ENCODE results near the gene TRAF5.

Gene TRAF5

DNA sequence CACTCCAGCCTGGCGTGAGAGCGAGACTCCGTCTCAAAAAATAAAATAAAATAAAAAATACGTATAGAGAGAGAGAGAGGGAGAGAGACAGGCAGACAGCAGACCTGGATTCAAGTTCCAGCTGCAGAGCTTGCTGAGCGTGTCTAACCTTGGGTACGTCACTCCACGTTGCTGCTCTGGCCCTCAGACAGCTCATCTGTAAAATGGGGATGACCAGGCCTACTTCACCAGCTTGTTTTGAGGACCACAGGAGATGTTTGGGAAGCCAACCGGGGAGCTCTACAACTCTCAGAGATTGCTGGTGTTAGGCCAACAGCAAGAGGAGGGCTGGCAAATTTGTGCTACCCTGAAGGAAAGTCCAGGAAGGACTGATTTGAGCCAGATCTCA, 499 bp upstream of the TRAF5 start:
- in situ Hi-C loops (cut with MboI; ENCODE audit: low sequenced_read_pairs): loop anchor here (10.0 kb wide), 1 partner anchor 329 kb away; no protein-coding TSS in a partner anchor

DNA sequence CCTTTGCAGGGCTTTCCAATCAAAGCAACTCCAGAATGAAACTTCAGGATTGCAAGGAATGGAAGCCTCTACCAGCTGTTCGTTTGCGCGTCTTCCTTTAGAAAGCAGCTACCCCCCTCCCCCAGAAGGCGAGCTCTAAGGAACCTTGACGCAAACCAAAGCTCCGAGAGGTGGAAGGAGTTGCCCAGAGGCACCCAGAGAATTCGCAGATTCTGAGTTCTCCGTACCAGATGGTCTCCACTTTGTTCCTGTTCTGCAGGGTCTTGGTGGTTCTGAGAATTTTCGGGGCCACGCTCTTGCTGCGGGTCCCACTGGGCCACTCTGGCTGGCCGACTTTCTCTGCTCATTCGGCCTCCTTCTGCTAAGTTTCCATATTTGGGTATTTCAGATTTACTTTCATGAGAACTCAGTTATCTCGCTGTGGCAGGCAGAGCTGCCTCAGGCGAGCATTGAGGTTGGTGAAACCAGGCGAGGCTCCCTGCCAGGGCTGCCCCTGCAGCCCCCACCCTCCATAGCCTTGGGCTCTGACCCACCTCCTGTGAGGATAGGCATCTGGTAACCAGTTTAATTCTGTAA, 801 bp downstream of the TRAF5 start:
- in situ Hi-C loops (cut with MboI; ENCODE audit: low sequenced_read_pairs): loop anchor here (10.0 kb wide), 1 partner anchor 327 kb away; no protein-coding TSS in a partner anchor

DNA sequence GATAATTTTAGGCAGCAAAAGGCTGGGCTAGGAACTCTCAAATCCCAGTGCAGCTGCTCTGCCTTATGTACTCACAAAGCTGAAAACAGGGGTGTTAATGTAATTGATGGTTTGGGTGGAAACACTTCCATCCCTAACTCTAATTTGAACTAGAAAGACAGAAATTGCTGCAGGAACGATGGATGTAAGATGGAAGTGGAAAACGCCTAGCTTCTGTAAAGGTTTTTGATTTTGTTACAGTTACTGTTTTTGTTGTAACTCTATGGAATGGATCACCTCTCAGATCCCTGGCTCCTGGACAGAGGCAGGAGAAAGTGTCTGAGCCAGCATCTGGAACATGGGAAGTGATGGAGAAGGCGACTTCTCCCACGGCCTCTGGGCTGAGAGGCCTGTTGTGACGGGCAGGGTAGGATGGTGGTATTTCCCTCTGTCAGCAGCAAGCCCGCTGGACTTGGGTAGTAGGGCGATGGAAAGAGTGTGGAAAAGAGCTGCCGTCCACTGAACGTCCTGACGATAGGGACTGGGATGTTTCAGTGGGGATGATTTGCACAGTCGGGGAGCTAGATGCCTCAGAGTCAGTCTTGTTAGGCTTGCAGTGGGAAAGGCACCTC, 1.6 kb downstream of the TRAF5 start:
- in situ Hi-C loops (cut with MboI; ENCODE audit: low sequenced_read_pairs): loop anchor here (10.0 kb wide), 1 partner anchor 327 kb away; no protein-coding TSS in a partner anchor

DNA sequence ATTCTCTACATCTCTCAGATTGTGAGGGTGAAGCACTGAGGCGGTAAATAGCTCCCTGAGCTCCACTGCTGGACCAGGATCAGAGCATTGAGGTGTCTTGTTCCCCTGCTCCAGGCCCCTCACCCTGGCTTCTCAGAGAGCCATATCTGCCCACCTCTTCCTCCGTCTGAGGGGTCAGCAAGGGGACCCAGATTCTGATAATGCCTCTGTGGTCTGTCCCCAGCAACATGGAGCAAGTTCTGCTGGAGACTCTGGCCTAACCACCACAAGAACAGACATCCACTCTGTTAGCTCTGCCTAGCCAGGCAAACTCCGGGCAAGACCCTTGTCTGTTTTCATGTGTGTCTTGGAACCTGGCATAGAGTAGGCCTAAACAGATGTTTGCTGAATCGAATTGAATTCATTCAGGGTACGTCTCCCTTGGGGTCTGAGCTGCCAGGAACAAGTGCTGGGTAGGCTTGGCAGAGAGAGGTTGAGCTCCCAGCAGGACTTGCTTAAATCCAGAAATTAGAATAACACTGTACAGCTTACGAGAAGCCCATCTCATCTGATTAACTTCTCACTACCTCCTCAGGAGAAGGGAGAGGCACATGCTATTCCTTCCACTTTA, 2.3 kb downstream of the TRAF5 start:
- in situ Hi-C loops (cut with MboI; ENCODE audit: low sequenced_read_pairs): loop anchor here (10.0 kb wide), 1 partner anchor 326 kb away; no protein-coding TSS in a partner anchor

DNA sequence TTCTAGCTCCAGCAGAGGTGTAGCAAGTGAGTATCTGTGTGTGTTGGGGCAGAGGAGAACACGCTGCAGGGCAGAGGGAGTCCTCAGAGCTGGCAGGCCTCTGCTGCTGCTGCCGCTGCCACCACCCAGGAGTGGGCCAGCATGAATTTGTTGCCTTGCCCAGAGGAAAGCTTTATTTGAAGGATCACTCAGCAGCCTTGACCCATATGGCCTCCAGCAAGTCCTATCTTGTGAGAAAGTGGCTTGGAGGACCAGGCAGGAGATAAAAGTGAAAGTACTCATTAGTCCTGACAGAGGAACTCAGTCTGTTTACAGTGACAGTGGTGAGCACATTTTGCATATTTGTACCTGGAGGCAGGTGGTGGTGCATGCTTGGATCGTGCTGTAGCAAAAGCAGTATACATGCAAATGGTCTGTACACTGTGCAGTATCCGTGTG, 3.1 kb downstream of the TRAF5 start:
- in situ Hi-C loops (cut with MboI; ENCODE audit: low sequenced_read_pairs): loop anchor here (10.0 kb wide), 1 partner anchor 325 kb away; no protein-coding TSS in a partner anchor

DNA sequence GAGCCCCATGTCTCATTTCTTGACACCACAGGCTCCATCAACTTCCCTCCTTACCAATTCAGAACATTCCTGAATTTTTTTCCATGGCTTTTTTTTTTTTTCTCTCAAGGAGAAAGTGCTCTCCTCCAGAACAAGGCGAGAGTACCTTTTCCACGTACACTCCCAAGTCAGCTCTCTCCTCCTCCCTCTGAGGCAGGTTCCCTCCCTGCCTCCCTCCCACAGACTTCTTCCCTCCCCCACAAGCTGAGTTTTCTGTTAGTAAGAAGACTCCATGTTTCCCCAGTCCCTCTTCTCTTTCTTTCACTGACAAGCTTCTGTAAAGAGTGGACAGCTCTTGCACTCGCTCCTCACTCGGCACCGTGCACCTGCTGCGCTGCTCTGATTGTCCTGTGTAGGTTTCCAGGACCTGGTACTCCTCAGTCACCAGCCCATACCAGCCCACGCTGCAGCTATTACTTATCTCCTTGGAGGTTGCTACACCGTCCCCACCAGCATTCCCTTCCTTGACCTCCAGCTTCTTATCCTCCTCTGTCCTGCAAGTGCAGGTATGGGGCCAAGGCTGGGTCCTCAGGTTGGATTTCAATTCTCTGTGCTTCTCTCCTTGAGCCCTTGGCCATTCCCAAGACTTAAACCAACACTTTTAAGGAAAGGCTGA, 3.8 kb downstream of the TRAF5 start:
- in situ Hi-C loops (cut with MboI; ENCODE audit: low sequenced_read_pairs): no loop called here

DNA sequence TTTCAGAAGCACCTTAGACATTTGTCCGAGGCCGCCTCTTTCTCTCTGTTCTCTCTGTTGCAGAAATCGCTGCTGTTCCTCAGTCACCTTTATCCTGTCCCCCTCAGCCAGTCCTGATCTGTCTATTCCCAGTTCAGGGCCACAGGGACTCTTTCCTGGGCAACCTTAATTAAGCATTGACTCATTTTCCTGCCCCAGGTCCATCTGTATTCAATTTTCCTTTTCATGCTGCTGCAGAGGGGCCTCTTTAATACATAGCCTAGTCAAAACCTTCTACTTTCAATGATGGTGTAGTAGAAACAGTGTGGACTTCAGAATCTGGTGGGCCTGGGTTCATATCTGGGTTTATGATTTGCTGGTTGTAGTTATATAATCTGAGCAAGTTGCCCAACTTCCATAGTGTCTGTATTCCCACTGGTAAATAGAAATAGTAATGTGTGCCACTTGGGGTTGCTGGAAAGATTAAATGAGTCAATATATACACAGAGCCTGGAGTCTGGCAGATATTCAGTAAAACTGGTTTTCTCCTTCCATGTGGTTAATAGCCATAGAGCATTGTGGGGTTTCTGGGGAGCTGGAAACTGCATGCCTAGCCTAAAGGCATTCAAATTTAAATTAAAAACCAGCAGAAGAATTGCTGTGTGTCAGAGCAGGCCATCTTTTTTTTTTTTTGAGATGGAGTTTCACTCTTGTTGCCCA, 4.5 kb downstream of the TRAF5 start:
- in situ Hi-C loops (cut with MboI; ENCODE audit: low sequenced_read_pairs): no loop called here

DNA sequence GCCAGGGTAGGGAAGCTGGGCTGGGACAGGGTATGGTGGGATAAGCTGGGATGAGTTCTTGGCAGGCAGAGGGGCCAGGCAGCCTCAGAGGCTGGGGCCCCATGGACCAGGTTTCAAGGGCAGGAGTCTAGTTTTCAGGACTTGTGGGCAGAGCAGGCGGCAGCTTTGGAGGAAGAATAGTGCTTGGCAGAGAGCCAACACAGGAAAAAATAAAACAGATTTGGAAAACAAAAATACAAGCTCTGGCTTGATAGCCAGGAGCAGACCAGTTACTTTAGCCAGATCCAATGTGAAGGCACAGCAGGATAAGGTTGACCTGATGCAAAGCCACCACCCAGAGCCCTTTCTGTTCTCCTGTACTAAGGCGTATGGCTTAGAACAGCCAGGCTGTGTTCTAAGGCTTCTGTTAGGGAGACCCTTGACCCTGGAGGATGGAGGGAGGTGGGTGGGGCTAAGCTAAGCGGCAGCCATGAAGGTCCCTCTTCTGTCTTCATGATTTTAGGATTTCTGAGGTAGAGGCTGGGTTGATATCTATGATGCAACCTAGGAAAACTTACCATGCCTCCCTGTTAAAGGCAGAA, 5.5 kb downstream of the TRAF5 start:
- in situ Hi-C loops (cut with MboI; ENCODE audit: low sequenced_read_pairs): no loop called here

DNA sequence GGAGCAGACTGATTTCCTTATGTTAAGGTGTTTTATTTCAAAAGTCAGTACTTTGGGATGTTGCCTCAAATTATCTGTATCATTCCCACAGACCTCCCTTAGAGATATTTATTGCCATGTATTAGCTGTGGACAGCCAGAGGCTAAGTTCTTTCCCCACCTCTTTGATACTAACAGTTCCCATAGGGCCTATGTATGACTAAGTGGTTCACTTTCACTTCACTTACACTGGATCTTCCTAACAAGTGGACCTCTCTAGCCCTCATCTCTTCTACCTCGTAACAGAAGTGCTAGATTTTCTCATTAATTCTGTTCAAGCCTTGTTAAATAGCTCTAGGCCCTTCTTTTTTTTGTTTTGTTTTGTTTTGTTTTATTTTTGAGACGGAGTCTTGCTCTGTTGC, 6.2 kb downstream of the TRAF5 start:
- in situ Hi-C loops (cut with MboI; ENCODE audit: low sequenced_read_pairs): no loop called here

DNA sequence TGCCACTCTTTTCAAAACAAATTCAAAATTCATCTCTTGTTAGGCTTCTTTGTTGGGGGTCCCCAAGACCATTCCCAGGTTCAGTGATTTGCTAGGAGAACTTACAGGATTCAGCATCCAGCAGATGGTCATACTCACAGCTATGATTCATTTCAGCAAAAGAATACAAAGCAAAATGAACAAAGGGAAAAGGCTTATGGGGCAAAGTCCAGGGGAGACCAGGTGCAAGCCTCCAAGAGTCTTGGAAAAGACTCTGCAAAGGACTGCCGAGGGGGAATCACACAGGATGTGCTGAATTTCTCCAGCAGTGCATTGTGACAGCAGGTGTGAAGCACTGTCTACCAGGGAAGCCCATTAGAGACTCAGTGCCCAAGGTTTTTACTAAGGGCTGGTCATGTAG, 7.3 kb downstream of the TRAF5 start:
- in situ Hi-C loops (cut with MboI; ENCODE audit: low sequenced_read_pairs): no loop called here

DNA sequence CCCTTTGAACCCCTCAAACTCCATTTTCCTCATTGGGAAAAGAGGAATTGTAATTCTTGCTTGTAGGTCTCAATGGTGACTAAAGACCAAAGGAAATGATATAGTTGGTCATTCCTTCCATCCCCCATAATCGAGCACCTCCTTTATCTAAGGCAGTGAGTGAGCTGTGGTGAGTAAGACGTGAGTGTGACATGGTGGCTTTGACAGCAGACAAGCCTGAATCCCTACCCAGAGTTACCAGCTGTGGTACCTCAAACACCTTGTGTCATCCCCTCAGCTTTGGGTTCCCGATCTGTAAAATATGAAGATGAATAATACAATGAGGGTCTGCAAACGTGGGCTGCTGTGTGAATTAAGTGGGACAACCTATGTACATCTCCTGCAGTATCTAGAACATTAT, 8.4 kb downstream of the TRAF5 start:
- in situ Hi-C loops (cut with MboI; ENCODE audit: low sequenced_read_pairs): no loop called here

DNA sequence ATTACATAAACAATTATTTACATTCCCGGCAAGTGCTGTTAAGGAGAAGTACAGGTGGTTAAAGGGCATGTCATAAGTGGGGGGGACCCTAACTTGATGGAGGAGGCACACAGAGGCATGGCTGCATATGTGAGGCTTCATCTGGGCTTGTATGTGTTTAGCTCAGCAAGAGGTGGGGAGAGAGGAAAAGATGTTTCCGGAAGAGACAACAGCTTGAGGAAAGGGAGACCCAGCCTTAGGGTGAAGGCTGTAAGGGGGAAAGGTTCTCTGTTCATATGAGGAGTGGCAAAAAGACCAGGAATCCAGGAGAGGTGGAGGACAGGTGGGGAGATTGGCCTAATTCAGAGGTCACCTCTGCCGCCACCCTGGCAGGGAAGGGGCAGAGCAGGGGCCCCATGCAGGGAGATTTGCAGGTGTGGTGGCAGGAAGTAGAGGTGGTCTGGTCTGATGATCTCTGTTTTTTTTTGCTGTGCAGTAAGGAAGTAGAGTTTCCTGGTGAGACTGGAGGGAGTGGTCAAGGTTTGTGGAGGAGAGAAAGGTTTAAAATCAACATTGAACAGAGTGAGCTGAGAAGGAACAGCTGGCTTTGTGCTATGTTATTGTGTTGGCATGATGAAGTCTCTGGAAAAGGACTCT, 9.0 kb downstream of the TRAF5 start:
- in situ Hi-C loops (cut with MboI; ENCODE audit: low sequenced_read_pairs): no loop called here

DNA sequence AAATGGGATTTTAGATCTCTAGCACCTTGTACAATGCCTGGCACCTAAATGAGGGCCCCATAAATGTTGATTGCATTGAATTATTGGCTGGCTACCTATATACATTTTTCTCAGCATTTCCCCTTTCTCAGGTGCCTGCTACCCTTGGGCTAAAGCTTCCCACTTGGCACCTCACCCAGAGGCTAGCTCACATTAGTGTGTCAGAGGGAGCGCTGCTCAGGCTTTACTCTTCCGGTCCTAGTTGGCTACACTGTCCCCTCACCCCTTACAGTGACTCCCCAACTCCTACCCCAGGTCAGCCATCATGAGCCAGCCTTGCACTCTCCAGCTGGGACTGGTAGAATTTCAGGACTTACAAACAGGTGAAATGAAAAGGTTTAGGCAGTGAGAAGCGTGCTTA, 9.5 kb downstream of the TRAF5 start:
- in situ Hi-C loops (cut with MboI; ENCODE audit: low sequenced_read_pairs): no loop called here

DNA sequence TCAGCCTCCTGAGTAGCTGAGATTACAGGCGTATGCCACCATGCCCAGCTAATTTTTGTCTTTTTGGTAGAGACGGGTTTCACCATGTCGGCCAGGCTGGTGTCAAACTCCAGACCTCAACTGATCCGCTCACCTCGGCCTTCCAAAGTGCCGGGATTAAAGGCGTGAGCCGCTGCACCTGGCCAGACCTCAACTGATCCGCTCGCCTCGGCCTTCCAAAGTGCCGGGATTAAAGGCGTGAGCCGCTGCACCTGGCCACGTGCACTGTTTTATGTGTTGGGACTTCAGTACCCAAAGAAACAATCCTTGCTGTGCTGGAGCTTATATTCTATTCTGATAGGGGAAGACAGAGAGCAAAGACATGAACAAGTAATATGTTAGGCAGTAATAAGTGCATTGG, 10.1 kb downstream of the TRAF5 start:
- in situ Hi-C loops (cut with MboI; ENCODE audit: low sequenced_read_pairs): no loop called here

DNA sequence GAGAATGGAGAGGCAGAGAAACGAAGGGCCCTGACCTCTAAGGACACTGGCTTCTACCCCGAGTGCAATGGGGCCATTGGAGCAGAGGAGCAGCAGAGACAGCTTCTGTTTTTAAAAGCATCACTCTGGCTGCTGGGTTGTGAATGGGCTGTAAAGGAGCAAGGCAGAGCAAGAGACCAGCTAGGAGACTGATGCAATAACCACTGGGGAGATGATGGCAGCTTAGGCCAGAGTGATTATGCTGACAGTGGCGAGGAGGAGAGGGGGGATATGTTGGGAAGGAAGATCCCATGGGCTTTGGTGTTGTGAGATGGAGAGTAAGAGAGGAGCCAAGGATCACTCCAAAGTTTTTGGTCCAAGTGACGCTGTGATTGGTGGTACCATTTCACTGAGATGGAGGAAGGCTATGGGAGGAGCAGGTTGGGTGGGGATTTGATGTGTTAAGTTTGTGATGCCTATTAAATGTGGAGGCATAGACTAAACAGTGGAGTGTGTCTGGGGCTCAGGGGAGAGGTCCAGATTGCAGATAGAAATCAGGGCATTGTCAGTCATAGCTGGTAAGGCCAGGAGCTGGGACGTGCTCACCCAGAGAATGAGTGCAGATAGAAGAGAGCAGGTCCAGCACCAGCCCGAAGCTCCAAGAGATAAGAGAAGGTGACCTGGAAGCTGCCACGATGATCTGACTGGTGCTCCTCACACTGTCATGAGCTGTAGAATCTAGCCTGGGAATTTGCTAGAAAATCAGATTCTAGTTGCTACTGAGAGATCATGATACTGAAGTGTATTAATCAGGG, 11.0 kb downstream of the TRAF5 start:
- in situ Hi-C loops (cut with MboI; ENCODE audit: low sequenced_read_pairs): no loop called here

DNA sequence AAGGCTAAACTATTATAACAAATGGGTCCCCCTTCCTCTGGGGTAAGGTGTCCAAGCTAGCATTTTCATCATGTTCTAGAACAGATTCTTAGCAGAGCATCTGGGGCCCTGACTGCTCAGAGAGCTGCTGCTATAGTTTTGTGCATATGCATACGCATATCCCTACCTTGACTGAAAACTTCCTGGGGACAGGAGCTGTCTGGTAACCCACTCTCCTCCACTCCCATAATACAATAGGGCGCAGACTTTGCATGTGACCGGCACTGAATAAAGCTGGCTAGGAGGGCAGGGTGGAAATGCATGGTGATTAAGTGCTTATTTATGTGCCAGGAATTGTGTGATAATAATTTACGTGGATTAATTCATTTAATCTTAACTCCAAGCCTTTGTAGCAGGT, 11.6 kb downstream of the TRAF5 start:
- in situ Hi-C loops (cut with MboI; ENCODE audit: low sequenced_read_pairs): no loop called here

DNA sequence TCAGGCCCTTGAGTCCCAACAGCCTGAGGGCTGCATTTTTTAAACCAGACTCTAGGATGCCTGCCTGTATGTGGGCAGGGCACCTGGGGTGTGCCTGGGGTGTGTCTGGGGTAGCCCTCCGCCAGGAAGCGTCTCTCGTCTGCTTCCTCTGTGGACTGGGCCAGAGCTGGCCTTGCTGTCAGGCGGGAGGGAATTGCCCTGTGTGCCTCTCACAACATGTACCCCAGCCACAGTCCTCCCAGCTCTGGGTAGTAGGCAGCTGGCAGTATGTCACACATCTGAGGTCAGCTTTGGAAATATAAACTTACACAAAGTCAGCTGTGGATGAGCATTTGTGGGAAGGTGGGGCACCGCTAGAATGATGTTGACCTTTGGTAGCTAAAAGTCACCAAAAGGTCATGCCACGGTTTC, 13.0 kb downstream of the TRAF5 start:
- in situ Hi-C loops (cut with MboI; ENCODE audit: low sequenced_read_pairs): no loop called here

DNA sequence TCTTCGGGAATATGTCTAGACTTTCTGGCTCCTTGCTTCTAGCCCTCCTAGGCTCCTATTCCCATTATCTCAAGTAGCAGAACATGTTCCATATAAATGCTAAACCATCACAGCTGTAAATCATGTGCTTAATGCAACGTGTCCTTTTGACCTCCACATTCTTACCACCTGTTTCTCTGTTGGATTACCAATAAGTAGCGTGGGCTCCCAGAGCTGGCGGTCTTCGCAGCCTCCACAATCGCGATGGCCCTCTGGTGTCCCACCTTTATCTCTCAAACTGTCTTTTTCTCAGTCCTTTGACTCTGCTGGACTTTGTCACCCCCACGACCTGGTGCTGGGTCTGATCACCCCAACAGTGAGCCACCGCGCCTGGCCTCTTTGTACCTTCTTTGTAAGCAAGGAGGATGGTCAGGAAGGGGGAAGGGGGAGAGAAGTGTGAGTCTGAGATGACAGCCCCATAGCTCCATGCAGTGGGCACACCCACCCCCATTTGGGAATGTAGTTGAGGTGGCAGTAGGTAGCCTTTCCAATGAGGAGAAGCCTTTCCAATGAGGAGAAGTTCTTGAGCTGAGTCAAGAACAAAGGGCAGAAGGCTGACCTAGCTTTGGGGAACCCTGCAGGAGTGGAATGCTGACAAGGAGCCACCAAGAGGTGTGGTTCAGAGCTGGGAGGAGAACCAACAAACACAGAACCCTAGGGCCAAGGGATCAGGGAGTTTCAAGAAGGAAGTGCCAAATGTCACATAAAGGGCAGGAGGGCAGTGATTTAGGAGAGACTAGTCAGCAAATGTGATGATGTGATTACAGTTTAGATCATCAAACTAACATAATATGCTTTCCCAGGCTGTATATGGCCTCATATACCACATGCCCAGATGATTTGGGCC, 14.2 kb downstream of the TRAF5 start:
- in situ Hi-C loops (cut with MboI; ENCODE audit: low sequenced_read_pairs): no loop called here

DNA sequence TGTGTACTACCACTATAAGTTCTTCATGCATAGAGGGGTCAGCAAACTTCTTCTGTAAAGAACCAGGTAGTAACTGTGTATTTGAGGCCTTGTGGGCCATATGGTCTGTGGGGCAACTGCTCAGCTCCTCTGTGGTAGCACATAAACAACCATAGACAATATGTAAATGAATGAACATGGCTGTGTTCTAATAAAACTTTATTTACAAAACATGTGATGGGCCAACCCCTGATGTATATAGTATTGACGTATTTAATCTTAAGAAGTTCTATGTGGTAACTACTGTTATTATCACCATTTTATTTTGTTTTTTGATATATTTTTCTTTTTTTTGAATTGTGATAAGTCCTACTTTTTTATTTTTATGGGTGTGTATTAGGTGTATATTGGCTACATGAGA, 15.4 kb downstream of the TRAF5 start:
- in situ Hi-C loops (cut with MboI; ENCODE audit: low sequenced_read_pairs): no loop called here

All from HL-60/S4 (cell line).